Measurements from ENCODE around the gene SF1.

SF1 gene

GRCh38 chr11:64755681-64756361, 22.5 kb downstream of the SF1 start:
- no peak for ATAC-seq (replicated peaks)
- DNase-seq, result no peak
- no peak overlapping the region for H3K27ac Mint-ChIP-seq
- no peak overlapping the region for H3K4me3 Mint-ChIP-seq
- H3K36me3 Mint-ChIP-seq, result peaks cover 26 to 38% of the 10 kb centered on the region in 2 donors
- H3K9me3 Mint-ChIP-seq, result no peaks in the 10 kb centered on the region
- no peaks in the 10 kb centered on the region for H3K27me3 Mint-ChIP-seq
- peaks cover 19 to 45% of the 10 kb centered on the region in 2 donors for H3K4me1 Mint-ChIP-seq

DNA sequence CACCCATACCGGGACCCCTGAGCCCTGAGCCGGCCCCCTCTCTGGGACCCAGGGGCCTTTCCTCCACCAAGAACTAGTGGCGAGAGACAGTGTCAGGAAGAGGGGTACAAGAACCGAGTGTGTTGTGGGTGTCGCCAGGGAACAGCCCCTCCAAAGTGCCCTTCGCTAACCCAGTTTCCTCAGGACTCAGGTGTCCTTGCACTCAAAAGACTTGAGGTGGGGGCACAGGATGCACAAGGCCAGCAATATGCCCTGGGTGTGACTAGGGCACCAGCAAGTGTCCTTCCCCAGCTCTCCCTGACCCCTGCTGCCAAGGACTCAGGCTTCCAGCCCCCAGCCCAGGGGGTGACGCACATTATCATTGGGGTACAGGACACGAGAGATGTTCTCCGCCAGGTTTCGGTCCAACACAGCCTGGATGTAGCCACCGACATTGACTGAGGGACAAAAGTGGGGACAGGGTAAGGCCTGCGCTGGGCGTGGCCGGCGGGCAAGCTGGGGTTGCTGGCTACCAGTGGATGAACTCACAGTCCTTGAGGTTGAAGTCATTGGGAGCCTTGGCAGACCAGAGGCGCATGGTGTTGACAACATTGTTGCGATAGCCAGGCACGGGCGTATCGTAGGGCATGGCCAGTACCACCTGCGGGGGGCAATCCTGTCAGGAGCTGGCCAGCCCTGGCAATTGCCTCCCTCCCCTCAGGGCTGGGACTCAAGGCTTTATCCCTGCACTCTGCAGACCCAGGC, 23.3 kb downstream of the SF1 start:
- no peak for DNase-seq
- peaks cover 28 to 42% of the 10 kb centered on the region in 2 donors for H3K36me3 Mint-ChIP-seq
- peaks cover 21 to 45% of the 10 kb centered on the region in 2 donors for H3K4me1 Mint-ChIP-seq
- H3K9me3 Mint-ChIP-seq, result no peaks in the 10 kb centered on the region
- H3K4me3 Mint-ChIP-seq, result no peak overlapping the region
- ATAC-seq (replicated peaks), result no peak
- H3K27me3 Mint-ChIP-seq, result no peaks in the 10 kb centered on the region
- no peak overlapping the region for H3K27ac Mint-ChIP-seq

GRCh38 chr11:64754124-64754918, 24.0 kb downstream of the SF1 start:
- no peak overlapping the region for H3K4me3 Mint-ChIP-seq
- H3K4me1 Mint-ChIP-seq, result peaks cover 16 to 42% of the 10 kb centered on the region in 2 donors
- H3K27me3 Mint-ChIP-seq, result no peaks in the 10 kb centered on the region
- no peaks in the 10 kb centered on the region for H3K9me3 Mint-ChIP-seq
- H3K36me3 Mint-ChIP-seq, result peaks cover 22 to 39% of the 10 kb centered on the region in 2 donors
- DNase-seq (no peak), ATAC-seq (replicated peaks) (no peak)
- H3K27ac Mint-ChIP-seq, result no peak overlapping the region

GRCh38 chr11:64753380-64754123, 24.8 kb downstream of the SF1 start:
- Mint-ChIP-seq H3K36me3 (peaks cover 22 to 39% of the 10 kb centered on the region in 2 donors), H3K9me3 (no peaks in the 10 kb centered on the region), H3K4me3 (no peak overlapping the region), H3K4me1 (peaks cover 15 to 45% of the 10 kb centered on the region in 2 donors), H3K27me3 (no peaks in the 10 kb centered on the region), H3K27ac (no peak overlapping the region)
- DNase-seq (no peak), ATAC-seq (replicated peaks) (no peak)

DNA sequence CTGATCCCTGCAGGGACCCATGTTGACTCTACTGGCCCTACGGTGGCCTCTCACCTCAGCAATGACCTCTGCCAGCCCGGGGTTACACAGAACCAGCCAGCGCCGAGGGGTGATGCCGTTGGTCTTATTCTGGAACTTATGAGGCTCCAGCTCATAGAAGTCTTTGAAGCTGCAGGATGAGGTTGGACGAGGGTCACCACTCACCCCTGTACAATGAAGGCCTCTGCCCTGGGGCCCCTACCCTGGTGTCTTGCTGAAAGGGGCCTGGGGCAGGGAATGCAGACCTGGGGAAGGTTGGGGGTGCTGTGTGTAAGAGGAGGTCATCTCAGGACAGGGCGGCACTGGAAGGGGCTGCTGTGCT, 25.3 kb downstream of the SF1 start:
- Mint-ChIP-seq H3K9me3 (no peaks in the 10 kb centered on the region), H3K4me1 (peaks cover 15 to 44% of the 10 kb centered on the region in 2 donors), H3K27me3 (no peaks in the 10 kb centered on the region), H3K36me3 (peaks cover 24 to 43% of the 10 kb centered on the region in 2 donors), H3K4me3 (no peak overlapping the region), H3K27ac (no peak overlapping the region)
- no peak for DNase-seq
- no peak for ATAC-seq (replicated peaks)

- peaks cover 15 to 43% of the 10 kb centered on the region in 2 donors for H3K4me1 Mint-ChIP-seq
- no peaks in the 10 kb centered on the region for H3K9me3 Mint-ChIP-seq
- H3K27ac Mint-ChIP-seq, result no peak overlapping the region
- peaks cover 23 to 43% of the 10 kb centered on the region in 2 donors for H3K36me3 Mint-ChIP-seq
- no peaks in the 10 kb centered on the region for H3K27me3 Mint-ChIP-seq
- H3K4me3 Mint-ChIP-seq, result no peak overlapping the region
- DNase-seq, result no peak
- ATAC-seq (replicated peaks), result no peak
Measured at GRCh38 chr11:64752175-64752970, 26.0 kb downstream of the SF1 start.

DNA sequence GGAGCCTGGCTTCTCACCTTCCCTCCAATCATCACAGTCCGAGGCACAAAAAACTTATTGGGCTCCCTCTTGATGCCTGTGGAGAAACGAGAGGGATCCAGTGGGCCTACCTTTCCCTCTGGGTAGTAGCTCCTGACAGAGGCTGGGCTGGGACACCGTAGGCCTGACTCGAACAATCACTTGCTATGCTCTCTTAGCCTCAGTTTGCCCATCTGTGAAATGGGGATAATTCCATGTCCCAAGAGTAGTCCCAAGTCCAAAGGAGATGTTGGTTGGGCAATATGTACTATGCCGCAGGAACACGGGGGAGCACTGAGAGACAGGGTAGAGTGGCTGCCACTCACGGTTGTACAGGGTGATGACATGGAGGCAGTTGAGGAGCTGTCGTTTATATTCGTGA, 26.8 kb downstream of the SF1 start:
- Mint-ChIP-seq H3K4me1 (peaks cover 15 to 43% of the 10 kb centered on the region in 2 donors), H3K36me3 (peaks cover 23 to 43% of the 10 kb centered on the region in 2 donors), H3K27ac (no peak overlapping the region), H3K27me3 (no peaks in the 10 kb centered on the region), H3K4me3 (no peak overlapping the region), H3K9me3 (no peaks in the 10 kb centered on the region)
- ATAC-seq (replicated peaks) (no peak), DNase-seq (no peak)

GRCh38 chr11:64751136-64751535, 27.2 kb downstream of the SF1 start:
- H3K4me1 Mint-ChIP-seq, result peaks cover 18 to 43% of the 10 kb centered on the region in 2 donors
- no peaks in the 10 kb centered on the region for H3K9me3 Mint-ChIP-seq
- H3K27me3 Mint-ChIP-seq, result no peaks in the 10 kb centered on the region
- no peak for DNase-seq
- H3K36me3 Mint-ChIP-seq, result peaks cover 23 to 43% of the 10 kb centered on the region in 2 donors
- H3K4me3 Mint-ChIP-seq, result no peak overlapping the region
- no peak overlapping the region for H3K27ac Mint-ChIP-seq
- no peak for ATAC-seq (replicated peaks)

- H3K9me3 Mint-ChIP-seq, result no peaks in the 10 kb centered on the region
- no peak overlapping the region for H3K27ac Mint-ChIP-seq
- H3K4me1 Mint-ChIP-seq, result peaks cover 20 to 46% of the 10 kb centered on the region in 2 donors
- no peak for ATAC-seq (replicated peaks)
- H3K4me3 Mint-ChIP-seq, result no peak overlapping the region
- H3K27me3 Mint-ChIP-seq, result no peaks in the 10 kb centered on the region
- DNase-seq, result no peak
- H3K36me3 Mint-ChIP-seq, result peaks cover 23 to 43% of the 10 kb centered on the region in 2 donors
Measured at GRCh38 chr11:64750361-64751054, 27.8 kb downstream of the SF1 start.

- ATAC-seq (replicated peaks) (no peak), DNase-seq (no peak)
- no peaks in the 10 kb centered on the region for H3K9me3 Mint-ChIP-seq
- peaks cover 30 to 64% of the 10 kb centered on the region in 2 donors for H3K4me1 Mint-ChIP-seq
- no peak overlapping the region for H3K27ac Mint-ChIP-seq
- no peak overlapping the region for H3K4me3 Mint-ChIP-seq
- peaks cover 16 to 36% of the 10 kb centered on the region in 2 donors for H3K36me3 Mint-ChIP-seq
- H3K27me3 Mint-ChIP-seq, result no peaks in the 10 kb centered on the region
Measured at GRCh38 chr11:64747961-64748665, 30.2 kb downstream of the SF1 start.

DNA sequence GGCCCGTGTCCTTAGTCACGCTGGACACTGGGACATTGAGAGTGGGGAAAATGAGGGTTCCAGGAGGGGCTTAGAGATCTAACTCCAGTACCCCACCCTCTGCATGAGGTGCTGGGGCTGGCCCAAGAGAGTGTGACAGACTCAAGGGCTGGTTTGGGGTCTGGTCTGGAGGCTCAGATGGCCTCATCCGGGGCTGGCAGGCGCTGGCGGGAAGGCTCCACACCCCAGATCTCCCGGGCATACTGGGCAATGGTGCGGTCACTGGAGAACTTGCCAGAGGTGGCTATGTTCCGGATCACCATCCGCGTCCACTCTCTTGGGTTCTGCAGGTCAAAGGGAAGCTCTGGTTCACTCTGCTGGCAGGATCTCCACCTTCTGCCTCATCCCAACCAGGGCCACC, 31.9 kb downstream of the SF1 start:
- Mint-ChIP-seq H3K27me3 (no peaks in the 10 kb centered on the region), H3K9me3 (no peaks in the 10 kb centered on the region), H3K4me3 (peak overlapping the region in 1 of 2 donors; percentile 88), H3K27ac (no peak overlapping the region), H3K36me3 (peaks cover 10 to 20% of the 10 kb centered on the region in 2 donors), H3K4me1 (peaks cover 34 to 64% of the 10 kb centered on the region in 2 donors)
- no peak for ATAC-seq (replicated peaks)
- no peak for DNase-seq

- no peaks in the 10 kb centered on the region for H3K9me3 Mint-ChIP-seq
- H3K4me3 Mint-ChIP-seq, result peak overlapping the region; percentile 88 to 94
- no peaks in the 10 kb centered on the region for H3K27me3 Mint-ChIP-seq
- peaks cover 8 to 13% of the 10 kb centered on the region in 2 donors for H3K36me3 Mint-ChIP-seq
- DNase-seq (peak; percentile 66), ATAC-seq (replicated peaks) (peak; percentile 43 to 50)
- peaks cover 37 to 60% of the 10 kb centered on the region in 2 donors for H3K4me1 Mint-ChIP-seq
- peak overlapping the region; percentile 96 for H3K27ac Mint-ChIP-seq
Measured at GRCh38 chr11:64745521-64746328, 32.6 kb downstream of the SF1 start.
